Measurements from ENCODE around the gene SURF6.
"Not testable (repeated sequence)": the region's sequence is repeated elsewhere in the genome, so short reads cannot be mapped to it uniquely, and the experiment has no call there.

Gene SURF6

DNA sequence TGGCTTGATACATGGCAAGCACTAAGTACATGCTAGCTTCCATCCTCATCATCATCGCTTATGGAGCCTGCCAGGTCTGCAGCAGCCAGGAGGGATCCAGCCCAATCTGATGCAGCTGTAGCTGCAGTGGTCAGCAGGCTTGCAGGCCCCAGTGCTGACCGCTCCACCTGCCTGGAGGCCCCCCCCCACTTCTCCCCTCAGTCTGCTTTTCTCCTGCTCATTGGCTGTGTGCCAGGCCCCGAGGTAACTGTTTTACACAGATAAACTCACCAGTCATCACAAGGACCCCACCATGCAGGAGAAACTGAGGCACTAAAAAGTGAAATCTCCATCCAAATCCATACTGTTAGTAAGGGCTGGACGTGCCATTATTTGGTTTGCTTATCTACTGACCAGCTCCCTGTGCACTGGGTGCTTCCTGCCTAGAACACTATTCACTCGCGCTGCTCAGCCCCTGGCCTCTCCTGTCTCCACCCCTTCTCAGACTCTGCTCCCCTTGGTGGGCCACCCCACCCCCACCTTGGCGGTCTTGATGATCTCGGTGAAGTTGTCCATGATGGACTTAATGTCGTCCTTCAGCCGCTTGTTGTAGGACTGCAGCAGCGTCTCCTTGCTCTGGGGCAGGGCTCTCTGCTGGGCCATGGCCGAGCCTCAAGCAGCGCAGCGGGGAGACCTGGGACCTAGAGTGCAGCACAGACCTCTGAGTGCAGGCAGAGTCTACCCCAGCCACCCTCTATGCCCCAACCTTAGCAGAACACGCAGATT, 10.2 kb upstream of the SURF6 start:
- no peak for DNase-seq

DNA sequence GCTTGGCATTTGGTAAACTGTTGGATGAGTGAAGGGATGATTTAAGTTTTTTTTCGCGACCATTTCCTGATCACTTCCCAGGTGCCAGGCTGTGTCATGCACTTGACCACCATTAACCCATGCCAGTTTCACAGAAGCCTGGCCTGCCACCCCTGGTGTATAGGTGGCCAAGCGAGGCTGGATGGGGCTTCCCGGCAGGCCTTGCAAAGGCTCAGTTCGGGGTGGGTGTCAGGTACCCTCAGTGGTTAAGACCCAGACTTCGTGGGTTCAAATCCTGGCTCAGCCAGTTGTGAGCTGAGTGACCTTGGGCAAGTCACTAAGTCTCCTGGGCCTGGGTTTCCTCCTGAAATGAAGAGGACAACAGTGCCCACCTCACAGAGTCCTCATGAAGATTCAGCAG, 9.6 kb upstream of the SURF6 start:
- no peak for DNase-seq

DNA sequence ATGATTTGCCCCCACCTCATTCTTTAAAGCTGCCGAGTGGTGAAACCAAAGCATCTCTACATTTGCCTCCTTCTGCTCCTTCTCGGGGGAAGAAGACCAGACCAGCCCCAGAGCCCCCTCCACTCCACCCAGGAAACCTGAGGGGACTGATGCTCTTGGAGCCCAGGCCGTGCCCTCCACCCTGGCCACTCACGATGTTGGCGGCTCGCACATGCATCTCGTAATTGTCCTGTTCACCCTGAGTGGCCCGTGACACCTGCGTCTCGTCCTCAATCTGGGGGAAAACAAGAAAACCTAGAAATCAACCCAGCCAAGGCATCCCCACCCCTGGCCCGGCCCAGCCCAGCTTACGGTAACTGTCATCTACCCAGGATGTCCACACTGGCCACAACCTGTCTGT, 9.0 kb upstream of the SURF6 start:
- no peak for DNase-seq

DNA sequence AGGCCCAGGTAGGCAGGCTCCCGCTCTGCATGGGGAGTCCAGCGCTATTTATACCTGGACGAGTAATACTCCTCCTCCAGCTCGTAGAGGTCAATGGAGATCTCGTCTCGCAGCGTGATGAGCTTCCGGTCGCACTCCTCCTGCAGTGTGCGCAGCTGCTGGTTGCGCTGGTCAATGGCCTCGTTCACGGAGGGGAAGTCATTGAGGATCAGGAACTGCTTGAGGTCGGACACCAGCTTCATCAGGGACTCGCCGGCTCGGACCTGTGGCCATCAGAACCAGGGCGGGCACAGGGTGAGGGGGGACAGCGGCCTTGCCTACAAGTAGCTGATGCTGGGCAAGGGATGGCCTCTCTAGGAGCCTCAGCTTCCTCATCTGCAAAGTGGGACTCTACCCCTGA, 8.1 kb upstream of the SURF6 start:
- DNase-seq: no peak

DNA sequence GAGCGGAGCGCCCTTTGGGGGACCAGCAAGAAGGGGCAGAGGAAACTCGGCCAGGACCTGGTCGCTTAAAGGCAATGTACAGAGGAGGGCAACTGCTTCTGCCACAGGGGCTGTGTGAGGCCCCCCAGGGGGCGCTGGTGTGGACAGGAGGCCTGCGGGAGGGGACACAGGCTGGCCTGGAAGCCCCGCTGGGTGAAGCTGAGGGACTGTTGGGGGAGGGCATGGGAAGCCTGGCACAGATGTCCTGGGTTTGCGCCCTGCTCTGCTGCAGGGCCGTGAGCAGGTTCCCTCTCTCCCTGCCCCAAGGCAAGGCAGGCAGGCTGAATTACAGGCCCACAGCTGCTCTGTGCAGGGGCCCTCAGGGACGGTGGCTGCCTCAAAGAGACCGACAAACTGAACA, 6.6 kb upstream of the SURF6 start:
- DNase-seq: no peak

DNA sequence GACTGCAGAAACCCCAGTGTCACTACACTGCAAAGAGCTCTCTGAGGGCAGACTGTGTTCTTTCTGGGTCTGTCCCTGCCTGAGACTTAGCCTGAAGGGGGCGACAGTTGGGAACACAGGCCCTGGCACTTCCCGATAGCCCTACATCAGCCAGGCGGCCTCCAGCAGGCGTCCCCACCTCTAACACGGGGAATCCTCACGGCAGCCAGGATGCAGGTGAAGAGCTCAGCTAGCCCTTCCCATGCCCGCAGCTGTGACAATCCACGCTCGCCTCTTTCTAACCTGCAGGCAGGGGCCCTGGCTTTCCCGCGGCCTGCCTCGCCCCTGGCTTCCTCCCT, 6.0 kb upstream of the SURF6 start:
- no peak for DNase-seq

DNA sequence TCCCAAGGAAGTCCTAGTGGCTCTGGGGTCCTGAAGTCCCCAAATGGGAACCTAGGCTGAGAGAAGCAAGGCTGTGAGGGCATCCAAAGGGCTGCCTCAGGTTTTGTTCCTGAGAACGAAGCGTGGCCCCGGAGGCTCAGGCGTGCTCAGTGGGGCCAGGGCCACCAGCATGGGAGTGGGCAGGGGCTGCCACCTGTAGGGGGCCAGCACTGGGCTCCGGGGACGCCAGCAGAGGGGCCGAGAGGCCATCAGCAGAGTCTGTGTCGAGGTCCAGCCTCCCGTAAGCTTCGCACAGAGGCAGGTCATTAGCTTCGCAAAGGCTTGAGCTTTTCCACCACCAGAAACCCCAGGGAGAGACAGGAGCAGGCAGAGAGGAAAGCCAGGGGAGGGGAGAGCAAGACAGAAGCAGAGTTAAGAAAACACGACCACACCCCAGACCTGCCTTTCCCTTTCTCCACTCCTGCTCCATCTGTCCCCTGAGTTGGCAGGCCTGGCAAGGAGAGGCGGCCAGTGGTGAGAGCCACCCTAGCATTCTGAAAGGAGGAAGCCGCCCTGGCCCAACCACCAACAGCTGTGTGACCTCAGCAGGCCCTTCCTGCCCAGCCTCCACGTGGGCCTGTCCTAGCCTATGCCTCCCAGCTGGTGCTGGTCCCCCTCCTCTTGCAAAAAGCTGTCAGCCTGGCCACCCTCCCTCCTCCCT, 5.5 kb upstream of the SURF6 start:
- DNase-seq: no peak

DNA sequence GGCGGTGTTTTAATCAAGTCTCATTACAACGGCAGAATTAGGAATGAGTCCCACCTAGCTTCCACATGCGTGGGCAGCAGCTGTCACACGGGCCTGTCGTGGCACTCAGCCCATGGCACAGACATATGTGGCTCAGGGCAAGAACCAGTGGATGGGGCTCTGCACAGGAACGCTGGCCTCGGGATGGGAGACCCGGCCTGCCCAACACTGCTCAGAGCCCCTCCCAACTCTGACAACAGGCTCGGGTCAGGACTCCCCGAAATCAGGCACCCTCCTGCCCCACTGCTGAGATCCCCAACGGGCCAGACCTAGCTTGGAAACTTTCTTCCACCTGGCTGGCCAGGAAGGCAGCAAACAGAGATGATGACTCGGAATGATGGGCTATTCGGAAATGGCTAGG, 4.9 kb upstream of the SURF6 start:
- DNase-seq: no peak

DNA sequence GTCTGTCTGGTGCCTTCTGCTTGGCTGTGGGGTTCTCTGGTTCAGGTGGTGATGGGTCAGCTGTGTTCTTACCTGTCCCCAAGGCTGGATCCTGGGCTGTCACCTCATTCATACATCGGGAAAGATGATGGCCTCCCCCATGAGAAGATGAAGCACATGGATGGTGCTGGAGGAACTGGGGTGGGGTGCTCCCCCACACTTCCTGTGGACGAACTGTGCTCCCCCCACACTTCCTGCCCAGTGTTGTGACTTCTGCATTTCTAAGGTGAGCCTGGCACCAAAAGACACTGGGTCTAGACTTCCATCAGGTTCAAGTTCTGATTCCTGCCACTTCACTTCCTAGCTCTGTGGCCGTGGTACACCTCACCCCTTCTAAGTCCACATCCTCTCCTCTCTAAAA, 4.3 kb upstream of the SURF6 start:
- no peak for DNase-seq

DNA sequence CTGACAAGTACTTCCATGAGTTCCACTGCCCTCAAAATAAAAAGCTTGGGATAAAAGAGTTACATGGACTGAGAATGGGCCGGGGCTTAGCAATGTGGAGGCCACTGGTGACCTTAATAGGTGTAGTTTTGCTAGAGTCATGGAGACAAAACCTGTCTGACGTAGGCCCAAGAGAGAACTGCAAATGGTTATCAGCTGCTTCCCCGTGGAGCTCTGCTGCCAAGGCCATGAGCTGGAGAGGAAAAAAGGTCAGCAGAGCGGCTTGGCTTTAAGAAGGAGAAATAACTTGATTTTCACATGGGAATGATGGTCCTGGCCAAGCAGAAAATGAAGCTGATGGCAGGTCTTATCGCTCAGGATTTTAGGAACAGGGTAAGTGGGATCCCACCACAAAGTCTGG, 3.7 kb upstream of the SURF6 start:
- no peak for DNase-seq

DNA sequence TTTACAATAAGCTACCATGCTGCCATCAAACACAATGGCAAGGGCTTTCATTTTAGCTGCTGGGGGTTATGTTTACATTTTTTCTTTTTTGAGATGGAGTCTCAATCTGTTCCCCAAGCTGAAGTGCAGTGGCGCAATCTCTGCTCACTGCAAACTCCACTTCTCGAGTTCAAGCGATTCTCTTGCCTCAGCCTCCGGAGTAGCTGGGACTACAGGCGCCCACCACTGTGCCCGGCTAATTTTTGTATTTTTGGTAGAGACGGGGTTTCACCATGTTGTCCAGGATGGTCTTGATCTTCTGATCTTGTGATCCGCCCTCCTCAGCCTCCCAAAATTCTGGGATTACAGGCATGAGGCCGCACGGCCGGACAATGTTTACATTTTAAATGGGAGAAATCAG, 1.1 kb downstream of the SURF6 start:
- not testable (repeated sequence) for DNase-seq

DNA sequence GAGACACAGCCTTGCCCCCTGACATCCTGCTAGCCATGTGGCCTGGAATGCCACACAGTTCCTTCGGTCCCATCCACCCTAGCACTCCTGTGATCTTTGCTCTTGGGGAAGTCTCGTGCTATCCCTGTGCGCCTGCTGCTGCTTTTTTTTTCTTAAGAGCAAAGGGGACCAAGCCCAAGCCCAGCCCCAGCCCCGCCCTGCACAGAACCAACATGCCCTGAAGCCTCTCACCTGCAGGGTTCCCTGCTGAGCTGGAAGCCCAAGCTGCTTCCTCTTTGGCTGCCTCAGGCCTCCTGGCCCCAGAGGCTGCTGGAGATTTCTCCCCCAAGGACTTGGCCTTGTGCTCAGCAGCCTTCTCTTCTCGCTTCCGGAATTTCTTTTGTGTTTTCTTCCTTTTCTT, 1.8 kb downstream of the SURF6 start:
- no peak for DNase-seq

DNA sequence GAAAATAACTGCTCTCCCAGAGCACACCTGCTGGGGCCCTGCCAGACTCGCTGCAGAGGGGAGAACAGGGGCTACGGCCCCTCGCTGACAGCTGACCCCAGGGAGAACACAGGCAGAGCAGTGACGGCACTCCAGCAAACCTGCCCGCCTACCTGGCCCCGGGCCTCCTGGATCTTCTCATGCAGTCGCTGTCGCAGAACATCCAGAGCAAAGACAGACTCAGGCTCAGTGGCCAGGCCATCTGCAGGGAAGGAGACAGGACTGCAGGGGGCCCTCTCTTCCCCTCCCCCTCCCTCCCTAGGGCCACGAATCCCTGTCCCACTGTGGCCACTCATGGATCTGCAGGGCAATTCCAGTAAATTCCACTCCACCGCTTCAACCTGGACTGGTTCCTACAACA, 2.4 kb downstream of the SURF6 start:
- DNase-seq: no peak

DNA sequence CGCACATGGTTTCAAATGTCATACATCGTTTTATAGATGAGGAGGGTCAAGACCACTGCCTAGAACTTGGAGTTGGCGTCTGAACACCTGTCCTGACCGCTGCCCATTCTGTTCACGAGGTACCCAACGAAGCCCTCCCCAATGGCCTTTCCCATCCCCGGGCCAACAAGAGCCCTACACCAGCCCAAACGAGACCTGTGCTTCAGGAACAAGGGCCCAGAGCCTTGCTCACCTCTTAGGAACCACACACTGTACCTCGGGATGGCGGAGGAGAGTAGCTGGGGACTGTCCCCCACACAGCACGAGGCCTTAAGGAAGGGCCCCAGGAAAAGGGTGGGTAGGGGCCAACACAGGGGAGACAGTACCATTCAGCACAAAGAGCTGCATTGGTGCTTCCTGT, 3.0 kb downstream of the SURF6 start:
- DNase-seq: no peak

DNA sequence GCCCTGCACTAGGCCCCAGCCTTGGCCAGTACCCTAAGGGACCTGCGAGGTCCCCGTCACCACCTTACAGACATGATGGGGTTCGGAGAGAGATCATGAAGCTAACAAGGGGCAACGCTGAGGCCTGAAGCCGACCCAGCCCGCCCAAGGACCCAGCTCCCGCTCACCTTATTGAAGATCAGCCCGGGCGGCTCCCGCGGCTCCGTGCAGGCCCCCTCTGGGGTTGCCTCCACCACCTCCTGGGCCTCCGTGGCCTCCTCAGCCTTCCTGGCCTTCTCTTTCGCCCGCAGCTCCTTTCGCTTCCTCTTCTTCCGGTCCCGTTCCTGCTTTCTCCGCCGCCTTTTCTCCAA, 3.6 kb downstream of the SURF6 start:
- no peak for DNase-seq

DNA sequence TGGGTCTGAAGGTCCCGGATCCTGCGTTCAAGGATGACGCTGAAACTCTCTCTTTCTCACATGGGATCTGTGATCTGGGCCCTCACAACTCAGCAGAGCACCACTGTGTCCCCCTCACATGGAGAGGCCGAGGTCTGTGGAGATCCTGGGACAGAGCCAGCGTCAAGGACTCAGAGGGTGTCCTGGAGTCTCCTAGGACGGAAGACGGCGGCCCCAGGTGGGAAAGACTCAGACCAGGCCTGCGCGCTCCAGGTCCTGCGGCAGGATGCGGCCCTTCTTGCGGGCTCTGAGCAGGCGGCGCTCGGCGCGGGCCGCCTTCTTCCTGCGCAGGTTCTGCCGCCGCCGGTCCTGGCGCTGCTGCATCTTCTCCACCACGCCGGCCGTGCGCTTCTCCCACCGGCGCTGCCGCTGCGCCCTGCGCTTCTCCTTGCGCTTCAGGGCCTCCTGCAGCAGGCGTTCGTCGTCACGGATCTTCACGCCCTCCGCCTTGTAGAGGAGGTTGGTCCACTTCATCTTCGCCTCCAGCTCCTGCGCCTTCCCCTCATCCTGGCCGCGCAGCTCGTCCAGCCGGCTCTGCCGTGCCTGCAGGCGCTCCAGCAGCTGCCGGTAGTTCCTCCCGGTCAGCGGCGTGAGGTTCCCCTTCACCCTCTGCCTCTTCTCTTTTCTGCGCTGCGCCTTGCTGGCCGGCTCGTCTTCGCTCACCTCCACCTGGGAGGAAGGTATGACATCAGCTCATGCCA, 4.2 kb downstream of the SURF6 start:
- no peak for DNase-seq

DNA sequence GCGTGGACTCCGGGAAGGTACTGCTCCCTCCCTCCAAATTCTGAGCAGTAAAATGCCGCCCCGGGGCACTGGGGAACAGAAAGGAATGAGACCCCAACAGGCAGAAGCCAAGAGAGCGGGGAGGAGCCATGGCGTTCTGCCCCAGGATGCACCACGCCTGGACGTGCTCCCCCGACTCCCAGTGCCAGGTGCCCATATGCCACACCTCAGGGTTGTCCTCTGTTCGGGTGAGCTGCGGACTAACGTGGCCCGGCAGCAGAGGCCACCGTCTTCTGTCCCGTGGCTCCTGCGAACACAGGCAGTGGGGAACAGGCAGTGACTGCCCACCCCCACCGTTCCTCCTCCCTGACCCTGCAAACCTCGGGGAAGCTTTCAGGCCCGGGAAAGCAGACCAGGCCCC, 4.8 kb downstream of the SURF6 start:
- DNase-seq: no peak

DNA sequence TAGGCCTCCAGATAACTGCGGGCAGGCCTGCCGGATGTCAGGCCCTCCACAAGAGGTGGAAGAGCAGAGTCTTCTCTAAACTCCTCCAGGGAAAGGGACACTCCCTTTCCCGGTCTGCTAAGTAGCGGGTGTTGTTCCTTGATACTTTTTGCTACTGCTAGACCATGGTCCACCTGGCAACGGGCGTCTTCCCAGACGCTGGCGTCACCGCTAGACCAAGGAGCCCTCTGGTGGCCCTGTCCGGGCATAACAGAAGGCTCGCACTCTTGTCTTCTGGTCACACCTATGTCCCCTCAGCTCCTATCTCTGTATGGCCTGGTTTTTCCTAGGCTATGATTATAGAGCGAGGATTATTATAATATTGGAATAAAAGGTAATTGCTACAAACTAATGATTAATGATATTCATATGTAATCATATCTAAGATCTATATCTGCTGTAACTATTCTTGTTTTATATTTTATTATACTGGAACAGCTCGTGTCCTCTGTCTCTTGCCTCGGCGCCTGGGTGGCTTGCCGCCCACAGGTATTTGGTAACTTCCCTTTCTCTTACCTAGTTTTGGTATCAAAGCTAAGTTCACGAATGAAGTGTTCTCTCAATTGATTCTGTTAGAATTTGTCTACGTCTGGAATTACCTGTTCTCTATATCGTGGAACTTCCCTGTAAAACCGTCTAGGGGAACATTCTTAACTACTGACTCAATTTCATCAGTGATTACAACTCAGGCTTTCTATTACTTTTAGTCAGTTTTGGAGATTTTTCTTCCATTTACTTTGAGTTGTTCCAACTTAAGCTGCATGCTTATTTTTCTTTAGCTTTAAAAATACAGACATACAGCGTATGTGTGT, 6.5 kb downstream of the SURF6 start:
- not testable (repeated sequence) for DNase-seq

DNA sequence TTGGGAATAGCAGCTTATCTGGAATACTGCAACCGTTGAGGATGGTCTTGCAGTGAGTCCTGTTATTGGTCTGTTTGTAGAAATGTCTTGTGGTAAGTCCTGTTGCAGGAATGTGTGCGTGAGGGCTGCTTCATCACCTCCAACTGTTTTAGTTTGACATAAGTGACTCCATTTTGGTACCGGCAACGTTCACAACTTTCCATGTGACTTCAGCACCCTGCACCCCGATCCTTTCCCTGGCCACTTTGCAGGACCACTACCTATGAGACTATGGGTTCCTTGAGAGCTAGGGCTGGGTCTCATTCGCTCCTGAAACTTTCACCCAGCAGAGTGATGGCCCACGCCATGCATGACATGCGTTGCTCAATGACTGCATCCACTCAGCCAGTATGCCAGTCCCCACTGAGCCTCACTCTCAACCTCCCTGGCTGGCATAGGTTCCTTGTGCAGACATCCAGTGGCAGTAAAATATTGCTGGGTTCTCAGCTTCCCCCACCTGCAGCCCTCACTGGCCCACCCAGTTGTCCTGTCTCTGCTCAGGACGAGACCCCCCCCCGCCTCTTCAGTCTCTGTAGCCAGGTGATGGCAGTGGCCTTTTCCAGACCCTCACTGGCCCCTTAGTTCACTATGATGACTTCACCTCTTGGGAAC, 8.0 kb downstream of the SURF6 start:
- DNase-seq: no peak

DNA sequence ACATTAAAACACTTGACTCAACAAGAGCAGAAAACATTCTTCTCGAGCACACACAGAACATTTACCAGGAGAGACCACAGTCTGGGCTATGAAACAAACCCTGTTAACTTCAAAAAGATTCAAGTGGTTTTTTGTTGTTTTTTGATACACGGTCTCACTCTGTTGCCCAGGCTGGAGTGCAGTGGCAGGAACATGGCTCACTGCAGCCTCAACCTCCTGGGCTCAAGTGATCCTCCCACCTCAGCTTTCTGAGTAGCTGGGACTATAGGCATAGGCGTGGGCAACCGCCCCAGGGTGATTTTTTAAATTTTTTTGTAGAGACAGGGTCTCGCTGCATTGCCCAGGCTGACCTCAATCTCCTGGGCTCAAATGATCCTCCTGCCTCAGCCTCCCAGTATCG, 9.0 kb downstream of the SURF6 start:
- DNase-seq: not testable (repeated sequence)

DNA sequence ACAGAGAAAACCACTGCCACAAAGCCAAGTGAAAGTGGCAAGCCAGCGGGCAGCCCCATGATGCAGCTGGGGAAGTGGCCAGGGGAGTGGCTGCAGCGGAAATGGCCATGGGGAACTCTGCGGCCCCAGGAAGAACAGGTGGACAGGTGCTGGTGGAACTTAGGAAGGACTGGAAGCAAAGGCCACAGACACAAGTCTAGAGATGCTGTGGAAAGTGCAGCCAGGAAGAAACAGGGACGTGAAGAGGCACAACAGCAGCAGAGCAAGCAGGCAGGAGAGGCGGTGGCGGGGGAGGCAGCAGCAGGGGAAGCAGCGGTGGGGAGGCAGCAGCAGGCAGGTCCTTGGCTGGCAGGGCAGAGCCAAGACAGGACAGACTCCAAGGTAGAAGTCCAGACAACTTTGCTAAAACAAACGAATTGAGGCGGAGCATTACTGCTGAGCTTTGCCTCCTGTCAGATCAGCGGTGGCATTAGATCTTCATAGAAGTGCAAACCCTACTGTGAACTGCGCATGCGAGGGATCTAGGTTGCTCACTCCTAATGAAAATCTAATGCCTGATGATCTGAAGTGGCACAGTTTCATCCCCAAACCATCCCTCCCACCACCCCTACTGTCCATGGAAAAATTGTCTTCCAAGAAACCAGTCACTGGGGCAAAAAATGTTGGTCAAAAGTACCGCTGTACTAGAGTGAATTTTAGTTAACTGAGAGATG, 11.8 kb downstream of the SURF6 start:
- no peak for DNase-seq

DNA sequence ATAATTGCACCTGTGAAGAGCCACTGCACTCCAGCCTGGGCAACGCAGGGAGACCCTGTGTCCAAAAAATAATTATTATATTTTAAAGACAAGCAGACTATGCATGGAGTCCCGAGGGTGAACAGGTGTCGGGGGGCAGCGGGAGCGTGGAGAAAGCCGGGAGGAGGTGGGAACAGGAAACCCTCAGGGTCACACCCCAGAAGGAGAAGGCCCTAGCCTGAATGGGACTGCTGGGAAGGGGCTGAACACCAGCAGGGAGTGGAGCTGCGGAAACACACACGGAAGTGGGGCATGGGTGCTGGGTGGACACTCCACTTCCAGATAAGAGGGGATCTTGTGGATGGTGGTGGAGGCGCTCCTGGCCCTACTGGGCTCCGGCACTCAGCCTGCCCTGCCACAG, 12.8 kb downstream of the SURF6 start:
- no peak for DNase-seq

Data from activated effector memory CD4-positive, alpha-beta T cell treated with Interleukin-2 at 50 U/mL for 16 hours (primary cell).